MM.1S (cell line): Measurements from ENCODE around the gene CNMD.

Experiments
- CTCF ChIP-seq: fragments of 300-600 bp; sonication (generic); IDR thresholded peaks from 2 replicates; pipeline ENCODE4 v1.5.1; 2016; ENCODE audit warnings: antibody characterized with exemption, low read length, mixed read lengths
- EZH2 ChIP-seq: fragments of 300-600 bp; sonication (generic); optimal IDR thresholded peaks from 2 replicates; pipeline ENCODE3; 2017; ENCODE audit warnings: low read depth, mild to moderate bottlenecking, antibody characterized with exemption, low read length, mixed read lengths
- EZH2phosphoT487 ChIP-seq: fragments of 300-600 bp; sonication (generic); IDR thresholded peaks from 2 replicates; pipeline ENCODE4 v1.6.1; 2018; ENCODE audit warnings: antibody characterized with exemption, low read length

- no peak for TF ChIP-seq CTCF
- TF ChIP-seq EZH2phosphoT487 = no peak
- TF ChIP-seq EZH2 = no peak
Measured at GRCh38 chr13:52750713-52751112, 11.1 kb upstream of the CNMD start.
